Right ventricle myocardium inferior (tissue), 1 donor: ENCODE results near the gene SMAD7. TPM values are rescaled to one million over a fixed set of nuclear protein-coding genes. Genes with fewer than 3 reads are reported as not detected.

Source experiments
- ATAC-seq: fragments of 200-7000 bp; cut with Tn5 transposase; one replicate; pipeline ENCODE4 v1.9.1; 2020; ENCODE audit warnings: mild to moderate bottlenecking, moderate library complexity
- DNase-seq: peaks from one replicate; pipeline ENCODE4 v3.0.0; 2021; ENCODE audit errors: missing footprints
- intact Hi-C: fragments of 100-400 bp; cut with DNase I; formaldehyde crosslinking; loops from one replicate; pipeline ENCODE4 v1.11.0; 2022
- total RNA-seq: library from RNA; stranded (reverse); fragmentation: NEBNext Ultra II Directional; extraction: Animal tissue kit (Norgen Biotek cat#: 25700); gene quantifications from one replicate; pipeline ENCODE4 v1.2.1, GENCODE V29; 2021
- donor health status: DM: no; HTN: yes; CAD: no; lungs with severe emphysema.

SMAD7 gene
- total RNA-seq, 1 donor from 2014 or later, result 12.0 TPM

DNA sequence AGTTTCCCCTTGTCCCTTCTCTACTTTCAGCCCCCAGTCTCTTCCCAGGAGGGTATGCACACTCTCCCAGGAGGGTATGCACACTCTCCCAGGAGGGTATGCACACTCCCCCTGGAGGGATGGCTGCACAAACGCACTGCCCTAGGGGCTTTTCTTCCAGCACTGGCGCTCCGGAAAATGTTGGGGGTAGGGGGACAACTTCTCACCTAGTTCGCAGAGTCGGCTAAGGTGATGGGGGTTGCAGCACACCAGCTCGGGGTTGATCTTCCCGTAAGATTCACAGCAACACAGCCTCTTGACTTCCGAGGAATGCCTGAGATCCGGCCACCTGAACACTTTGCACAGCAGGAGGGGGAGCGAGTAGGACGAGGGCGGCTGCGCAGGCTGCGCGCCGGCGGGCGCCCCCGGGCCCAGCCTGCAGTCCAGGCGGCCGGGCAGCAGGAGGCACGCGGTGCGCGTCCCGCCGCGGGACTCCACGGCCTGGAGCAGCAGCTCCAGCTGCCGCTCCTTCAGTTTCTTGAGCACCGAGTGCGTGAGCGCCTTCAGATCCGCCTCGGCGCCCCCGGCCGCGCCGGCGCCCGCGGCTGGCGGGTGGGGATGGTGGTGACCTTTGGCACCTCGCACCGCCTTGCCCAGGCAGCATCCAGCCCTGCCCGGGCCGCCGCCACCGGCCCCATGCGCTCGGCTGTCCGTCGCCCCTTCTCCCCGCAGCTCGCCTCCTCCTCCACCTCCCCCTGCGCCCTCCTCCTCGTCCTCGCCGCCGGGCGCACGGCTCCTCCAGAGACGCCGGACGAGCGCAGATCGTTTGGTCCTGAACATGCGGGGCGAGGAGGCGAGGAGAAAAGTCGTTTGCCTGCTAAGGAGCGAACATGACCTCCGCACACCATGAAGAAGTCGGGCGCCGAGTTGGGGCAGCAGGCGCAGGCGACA, 894 bp downstream of the SMAD7 start:
- intact Hi-C loops, result loop anchor here (2.0 to 5.0 kb wide), 3 partner anchors 108 to 227 kb away; no protein-coding TSS in a partner anchor
- ATAC-seq (no peak), DNase-seq (peak; percentile 76)

DNA sequence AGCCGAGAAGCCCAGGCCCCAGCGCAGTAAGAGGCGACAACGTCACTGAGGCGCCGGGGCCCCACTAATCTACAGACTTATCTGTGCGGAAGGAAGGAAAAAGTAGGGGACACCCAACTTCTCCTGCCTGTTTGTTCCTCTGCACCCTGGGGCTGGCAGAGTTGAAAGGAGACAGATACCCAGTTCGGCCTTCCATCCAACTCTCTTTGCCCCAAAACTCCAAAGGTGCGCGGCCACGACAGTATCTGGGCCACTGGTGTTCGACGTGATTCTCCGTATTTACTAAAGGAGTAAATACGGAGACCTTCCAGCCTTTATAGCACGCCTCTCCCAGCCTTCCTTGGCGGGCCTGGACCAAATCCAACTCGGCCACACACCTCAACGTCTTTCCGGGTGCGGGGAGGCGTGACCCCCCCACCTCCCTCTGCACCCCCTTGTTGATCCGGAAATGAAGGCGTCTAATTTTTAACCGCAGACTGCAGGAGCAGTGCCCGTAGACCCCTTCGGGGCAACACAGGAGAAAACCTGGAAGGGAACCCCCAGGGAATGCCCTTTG, 1.6 kb downstream of the SMAD7 start:
- DNase-seq (peak; percentile 79), ATAC-seq (no peak)
- intact Hi-C loops, result loop anchor here (2.0 to 5.0 kb wide), 2 partner anchors 107 to 168 kb away; no protein-coding TSS in a partner anchor

DNA sequence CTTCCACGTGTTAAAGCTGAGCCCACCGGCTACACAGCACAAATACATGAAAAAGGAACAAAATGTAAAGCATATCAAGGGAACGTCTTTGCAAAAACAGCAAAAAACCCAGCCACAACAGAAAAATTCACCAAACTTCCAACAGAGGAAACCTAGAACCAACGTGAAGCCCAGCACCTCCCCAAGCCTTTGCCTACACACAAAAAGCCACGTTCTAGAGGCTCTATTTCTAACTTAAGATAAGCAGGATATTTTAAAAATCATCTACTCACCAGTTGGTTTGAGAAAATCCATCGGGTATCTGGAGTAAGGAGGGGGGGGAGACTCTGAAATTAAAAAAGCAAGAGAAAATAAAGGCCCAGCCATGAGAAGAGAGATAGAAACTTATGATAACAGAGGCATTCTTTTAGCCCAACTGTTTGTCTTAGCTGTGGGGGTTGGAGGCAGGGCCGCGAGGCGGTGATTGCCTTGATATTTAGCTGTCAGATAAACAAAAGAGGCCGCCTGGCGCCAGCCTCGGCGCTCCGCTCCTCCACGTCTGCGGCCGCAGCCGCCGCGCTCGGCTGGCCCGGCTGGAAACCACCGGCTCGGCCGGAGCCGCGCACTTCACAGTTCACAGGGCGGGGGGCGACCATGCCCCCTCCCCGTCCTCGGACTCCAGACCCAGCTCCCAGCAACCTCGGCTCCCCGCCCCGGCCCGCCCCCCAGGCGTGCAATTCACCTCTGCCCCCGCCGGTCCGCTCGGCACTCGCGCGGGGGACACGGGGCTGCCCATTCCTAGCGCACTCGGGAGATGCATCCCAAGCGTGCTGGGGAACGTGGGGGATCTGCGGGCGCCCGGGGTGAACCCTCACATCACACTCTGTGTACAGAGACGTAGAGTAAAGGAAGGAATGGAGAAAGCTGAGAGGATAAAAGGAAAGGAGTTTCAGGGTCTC, 2.4 kb downstream of the SMAD7 start:
- ATAC-seq (no peak), DNase-seq (peak; percentile 76)
- intact Hi-C loops, result loop anchor here (2.0 to 5.0 kb wide), 2 partner anchors 106 to 168 kb away; no protein-coding TSS in a partner anchor

DNA sequence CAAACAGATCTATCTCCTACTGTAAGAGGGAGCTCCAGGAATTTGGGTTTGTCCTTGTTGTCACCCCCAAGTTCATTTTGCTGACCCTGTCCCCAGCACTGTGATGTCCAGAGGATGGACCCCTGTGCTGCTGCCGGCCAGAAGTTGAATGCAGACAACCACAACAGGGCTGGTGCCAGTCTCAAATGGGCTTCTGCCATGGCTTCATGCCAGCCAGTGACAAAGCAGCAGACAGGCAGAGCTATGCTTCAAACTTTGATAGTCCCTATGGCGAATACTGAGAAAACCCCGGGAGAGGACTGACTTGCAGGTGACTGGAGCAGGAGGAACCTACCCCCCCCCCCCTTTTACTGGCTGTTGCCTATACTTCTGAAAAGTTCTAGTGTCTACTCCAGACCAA, 3.2 kb downstream of the SMAD7 start:
- ATAC-seq (no peak), DNase-seq (no peak)
- intact Hi-C loops, result loop anchor here (5.0 kb wide), 1 partner anchor 105 kb away; no protein-coding TSS in a partner anchor

DNA sequence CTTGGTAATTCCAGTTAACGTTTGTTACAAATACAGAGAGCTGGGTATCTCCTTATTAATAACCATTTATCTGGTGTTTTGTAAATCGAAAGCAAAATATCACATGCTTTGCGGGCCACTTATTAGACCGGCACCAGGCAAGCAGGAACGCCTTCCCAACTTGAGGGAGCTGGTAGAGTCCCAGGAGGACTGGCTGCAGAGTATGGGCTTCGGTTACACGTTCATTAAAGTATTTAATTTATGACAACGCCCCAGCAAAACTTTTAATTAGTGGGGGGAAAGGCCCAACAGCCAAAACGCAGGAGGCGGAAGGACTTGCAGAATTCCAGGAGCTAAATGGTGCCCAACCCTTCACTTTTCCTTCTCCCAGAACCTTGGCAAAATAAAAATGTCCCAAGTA, 3.7 kb downstream of the SMAD7 start:
- intact Hi-C loops, result loop anchor here (5.0 kb wide), 1 partner anchor 105 kb away; no protein-coding TSS in a partner anchor
- ATAC-seq (no peak), DNase-seq (no peak)

DNA sequence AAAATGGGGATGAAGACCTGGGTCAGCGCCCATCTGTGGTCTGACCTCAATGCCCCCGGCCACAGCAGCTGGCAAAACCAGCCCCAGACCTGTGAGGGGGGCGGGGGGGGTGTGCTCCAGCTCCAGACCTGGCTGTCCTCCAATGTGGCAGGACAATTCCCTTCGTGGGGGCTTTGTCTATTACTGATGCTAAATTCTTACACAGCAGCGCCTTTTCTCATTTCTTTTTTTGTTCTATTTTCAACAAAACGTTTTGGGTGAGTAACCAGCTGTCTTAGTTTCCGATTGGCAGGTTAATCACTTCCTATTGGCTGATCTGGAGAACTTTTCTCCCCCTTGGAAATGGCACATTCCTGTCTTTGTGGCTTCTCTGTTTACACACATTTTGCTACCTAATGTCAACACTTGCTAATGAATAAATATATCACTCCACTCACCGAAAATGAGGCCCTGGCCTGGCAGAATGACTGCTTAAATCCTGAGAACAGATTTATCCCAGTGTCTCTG, 4.4 kb downstream of the SMAD7 start:
- ATAC-seq (no peak), DNase-seq (no peak)
- intact Hi-C loops, result loop anchor here (5.0 kb wide), 1 partner anchor 104 kb away; no protein-coding TSS in a partner anchor

DNA sequence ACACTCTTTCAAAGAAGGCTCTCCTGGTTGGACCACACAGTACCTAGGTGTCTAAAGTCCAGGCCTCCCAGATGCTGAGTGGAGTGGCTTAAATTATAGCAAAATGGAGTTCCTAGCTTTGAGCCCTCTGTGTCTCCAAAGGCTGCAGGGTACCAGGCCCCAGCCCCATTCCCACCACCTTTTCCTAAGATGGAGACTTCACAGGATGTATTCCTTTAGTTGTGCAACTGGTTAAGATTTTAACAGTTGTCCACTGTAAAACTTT, 4.9 kb downstream of the SMAD7 start:
- intact Hi-C loops, result loop anchor here (2.0 to 5.0 kb wide), 2 partner anchors 104 to 265 kb away; no protein-coding TSS in a partner anchor
- DNase-seq (no peak), ATAC-seq (no peak)

DNA sequence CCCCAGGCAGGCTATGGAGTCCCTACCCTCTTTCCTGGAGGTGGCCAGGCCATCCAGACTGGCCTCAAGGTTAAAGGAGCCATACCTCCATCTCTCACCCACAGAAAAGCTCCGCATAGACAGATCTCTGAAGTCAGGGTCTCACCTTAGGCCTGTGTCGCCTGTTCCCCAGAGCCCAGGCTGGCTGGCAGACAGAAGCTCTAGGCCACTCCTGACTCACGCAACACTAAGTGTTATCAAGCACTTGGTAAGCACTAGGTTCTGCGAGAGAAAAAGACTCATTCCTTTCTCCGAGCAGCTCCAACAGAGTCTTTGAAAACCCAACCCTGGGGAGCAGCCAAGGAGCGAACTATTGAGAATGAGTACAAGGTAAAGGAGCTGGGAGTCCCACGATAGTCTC, 6.1 kb downstream of the SMAD7 start:
- no peak for DNase-seq
- no peak for ATAC-seq

DNA sequence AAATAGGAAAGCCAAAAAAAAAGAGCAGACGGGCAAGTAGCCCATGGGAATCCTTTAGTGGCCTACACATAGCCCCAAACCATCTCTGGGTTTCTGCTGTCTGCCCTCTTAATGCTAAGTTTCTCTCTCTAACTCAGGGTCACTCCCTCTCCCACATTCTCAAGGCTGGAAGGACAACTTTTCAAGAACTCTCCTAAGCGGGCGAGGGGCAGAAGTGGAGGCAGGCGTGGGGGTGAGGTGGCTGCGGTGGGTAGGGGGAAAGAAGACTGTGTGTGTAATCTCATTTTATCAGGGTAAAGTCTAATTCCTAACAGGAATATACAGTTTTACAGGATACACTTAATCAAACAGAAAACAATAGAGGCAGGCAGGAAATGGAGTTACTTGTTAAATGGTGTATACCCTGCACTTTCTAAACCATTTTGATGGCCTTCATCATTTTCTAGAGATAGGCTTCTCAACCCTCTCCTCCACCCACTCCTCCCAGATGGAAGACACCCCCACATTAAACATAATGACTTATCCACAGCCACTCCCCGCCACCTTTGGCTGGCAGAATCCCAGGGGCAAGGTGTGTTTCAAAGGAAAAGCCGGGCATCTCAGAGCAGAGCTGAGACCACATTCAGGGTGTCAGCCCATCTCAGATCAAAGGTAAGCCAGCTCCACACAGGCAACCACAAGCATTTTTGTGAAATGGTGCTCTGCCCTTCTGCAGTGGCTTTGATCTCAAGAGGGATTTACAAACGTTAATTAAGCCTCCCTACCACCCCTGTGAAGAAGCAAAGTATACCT, 6.8 kb downstream of the SMAD7 start:
- intact Hi-C loops, result loop anchor here (2.0 kb wide), 1 partner anchor 263 kb away; no protein-coding TSS in a partner anchor
- ATAC-seq, result no peak
- DNase-seq, result no peak

More for the DNA sequence above, 6.1 kb downstream of the SMAD7 start:
- intact Hi-C loops, result loop anchor here (2.0 to 5.0 kb wide), 2 partner anchors 102 to 264 kb away; no protein-coding TSS in a partner anchor

DNA sequence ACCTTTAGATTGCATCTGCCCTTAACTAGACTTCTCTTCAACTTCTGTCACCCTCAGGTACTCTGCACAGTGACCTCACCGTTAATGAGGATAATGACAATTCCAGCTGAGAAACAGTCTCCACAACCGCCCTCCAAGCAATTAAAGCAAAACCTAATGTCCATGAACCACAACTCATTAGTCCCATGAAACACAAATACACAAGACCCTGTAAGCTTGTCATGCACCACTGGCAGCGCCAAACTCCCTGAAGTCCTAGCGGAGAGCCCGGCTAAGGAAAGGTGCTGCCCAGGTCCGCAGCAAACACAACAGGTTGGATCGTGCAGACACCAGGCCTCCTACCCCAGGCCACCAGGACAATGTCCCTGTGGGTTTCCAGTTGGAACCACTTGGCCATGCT, 7.4 kb downstream of the SMAD7 start:
- DNase-seq, result no peak
- intact Hi-C loops, result no loop called here
- ATAC-seq, result no peak

DNA sequence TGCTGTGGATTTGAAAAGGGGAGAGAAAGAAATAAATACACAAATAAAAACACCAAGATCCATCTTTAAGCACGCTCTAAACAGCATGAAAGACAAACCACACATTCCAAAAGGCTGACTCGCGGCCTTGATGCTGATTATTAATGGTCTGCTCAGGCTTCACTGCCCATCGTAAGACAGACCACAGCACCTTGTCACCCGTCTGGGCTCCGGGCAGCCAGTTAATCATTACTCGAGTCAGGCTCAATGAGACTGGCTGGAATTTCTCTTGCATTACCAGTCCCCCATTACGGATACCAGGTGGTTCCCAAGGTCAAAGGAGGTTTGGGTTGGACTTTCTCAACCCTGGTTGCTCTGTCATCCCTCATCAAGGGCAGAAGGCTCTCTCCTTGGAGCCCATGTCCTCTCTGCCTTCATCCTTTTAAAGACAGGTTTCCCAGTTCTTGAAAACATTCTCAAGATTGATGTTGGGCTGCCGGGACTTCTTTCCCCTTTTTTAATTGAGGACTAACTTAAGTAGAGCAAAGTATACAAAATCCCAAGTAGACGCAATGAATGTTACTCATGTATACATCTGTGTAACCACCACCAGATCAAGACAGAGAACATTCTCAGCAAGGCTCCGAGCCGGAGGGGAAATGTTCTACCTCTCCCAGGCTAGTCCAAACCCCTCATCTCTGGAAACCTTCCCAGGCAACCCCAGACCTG, 8.1 kb downstream of the SMAD7 start:
- intact Hi-C loops, result no loop called here
- ATAC-seq (no peak), DNase-seq (no peak)

DNA sequence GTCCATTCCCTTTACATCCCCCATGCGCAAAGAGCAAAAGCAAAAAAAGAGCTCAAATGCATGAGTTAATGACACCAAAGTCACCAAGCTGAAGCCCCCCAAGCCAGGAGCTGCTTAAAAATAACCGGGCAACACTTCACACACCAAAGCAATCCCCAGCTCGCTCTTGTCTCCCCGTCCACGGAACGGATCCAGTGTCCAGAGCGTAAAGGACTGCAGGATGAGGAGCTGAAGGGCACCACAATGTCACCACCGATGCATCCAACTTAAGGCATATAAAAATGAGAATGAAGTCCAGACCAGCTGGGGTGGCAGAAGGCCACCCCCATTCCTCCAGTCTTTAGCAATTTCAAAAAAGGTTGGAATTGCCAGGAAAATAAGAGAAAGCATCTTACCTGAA, 8.7 kb downstream of the SMAD7 start:
- ATAC-seq (no peak), DNase-seq (no peak)
- intact Hi-C loops, result no loop called here

DNA sequence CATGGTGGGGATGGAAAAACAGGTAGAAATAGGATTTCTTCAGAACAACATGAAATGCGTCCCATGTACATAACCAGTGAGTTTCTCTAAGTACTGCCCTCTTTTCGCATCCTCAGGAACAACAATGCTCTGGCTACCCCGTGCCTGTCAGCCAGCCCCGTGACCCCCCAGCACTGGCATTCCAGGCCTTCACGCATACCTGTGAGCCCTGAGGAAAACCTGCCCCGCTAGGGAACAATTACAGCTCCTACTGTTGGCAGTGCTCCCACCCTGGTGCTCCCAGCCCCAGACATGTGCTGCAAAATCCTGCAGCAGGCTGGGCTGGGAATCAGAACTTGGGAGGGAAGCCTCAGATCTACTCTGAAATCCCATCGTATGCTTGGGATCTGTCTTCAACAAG, 9.1 kb downstream of the SMAD7 start:
- DNase-seq, result no peak
- intact Hi-C loops, result no loop called here
- ATAC-seq, result no peak

DNA sequence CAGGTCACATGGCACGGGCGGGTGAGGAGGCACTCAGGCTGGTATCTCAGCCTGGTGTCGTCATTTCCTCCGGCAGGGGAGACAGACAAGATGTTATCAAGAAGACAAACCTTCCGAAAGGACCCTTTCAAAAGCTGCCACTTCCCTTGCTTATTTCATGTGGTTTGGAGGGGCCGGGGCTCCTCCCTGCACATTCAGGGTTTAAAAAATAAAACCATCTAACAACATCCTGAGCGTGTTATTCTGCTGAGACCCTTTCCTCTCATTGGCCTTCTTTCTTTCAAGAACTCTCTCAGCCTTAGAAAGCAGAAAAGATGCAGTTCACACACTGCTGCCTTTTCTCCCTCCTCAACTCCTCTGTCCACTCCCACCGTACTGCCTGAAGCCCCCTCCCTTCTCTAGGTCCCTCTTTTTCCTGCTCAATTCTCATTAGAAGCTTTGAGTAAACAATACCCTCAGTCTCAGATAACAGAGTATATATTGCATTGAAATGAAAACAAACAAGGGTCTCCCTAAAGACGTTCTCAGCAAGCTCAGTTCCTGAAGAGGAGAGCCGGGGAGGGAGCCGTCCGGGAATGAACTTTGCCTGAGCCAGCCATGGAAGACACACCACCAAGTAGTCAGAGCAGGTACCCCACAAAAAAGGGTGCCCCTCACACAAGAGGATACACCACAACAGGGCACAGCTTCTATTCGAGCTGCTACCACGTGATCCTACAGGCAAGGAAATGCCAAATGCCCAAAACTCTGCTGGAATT, 9.7 kb downstream of the SMAD7 start:
- ATAC-seq (no peak), DNase-seq (no peak)
- intact Hi-C loops, result no loop called here

DNA sequence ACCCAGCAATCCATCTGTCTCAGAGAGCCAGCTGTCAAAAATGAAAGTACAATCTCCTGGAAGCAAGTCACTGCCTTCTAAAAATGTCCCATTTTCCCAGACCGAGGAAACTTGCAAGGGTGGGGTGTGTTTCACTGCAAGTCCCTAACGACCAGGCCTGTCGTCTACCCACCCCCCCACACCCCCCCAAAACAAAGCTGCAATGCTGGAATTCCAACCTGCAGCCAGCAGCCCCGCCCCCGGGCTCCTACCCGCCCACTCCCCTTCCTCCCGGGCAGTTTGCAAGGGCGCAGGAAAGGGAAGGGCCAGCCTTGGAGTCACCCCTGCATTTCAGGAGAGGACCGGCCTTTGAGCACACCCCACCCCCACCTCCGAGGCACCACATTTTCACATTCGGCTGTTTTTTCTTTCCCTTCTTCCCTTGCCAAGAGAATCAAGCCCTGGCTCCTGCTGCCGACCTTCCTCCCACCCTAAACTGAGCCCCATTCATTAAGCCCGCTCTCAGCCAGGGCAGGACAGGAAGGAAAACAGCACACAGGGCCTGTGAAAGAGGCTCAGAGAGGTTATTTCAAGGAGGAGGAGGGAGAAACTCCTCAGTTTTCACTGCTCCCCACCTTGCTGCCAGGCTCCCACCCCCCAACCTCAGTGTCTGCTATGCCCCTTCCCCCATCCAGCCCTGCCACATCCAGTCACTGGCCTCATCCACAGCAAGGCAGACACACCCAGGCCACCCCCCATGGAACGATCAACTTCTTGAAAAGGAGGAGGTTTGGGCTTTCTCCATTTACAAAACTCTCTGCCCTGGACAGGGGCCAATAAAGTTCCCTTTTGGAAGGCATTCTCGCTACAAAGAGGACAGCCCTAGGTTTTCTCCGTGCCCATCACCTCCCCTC, 11.3 kb downstream of the SMAD7 start:
- ATAC-seq (peak; percentile 32), DNase-seq (no peak)
- intact Hi-C loops, result loop anchor here (5.0 kb wide), 2 partner anchors 52 to 87 kb away; no protein-coding TSS in a partner anchor

DNA sequence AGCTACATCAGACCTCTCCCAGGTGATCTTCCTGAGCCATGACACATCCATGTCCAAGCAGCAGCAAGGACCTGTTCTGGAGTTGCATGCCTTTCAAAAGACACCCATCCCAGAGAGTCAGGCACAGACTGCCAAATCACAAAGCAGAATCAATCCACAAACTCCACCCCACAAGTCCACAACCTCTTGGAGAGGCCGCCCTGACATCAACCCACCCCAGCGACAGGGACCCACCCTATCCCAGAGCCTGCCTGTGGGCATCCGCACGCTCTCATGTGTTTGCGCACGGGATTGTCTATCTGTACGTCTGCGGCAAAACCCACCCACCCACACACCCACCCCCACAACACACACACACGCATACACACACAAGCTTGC, 11.9 kb downstream of the SMAD7 start:
- peak; percentile 12 for ATAC-seq
- DNase-seq, result no peak
- intact Hi-C loops, result loop anchor here (5.0 kb wide), 2 partner anchors 52 to 87 kb away; no protein-coding TSS in a partner anchor
